Upper lobe of right lung (tissue), 1 donor: Measurements from ENCODE around the gene DEDD2. TPM values are rescaled to one million over a fixed set of nuclear protein-coding genes. Genes with fewer than 3 reads are reported as not detected.

Source experiments
- ATAC-seq: fragments of 200-7000 bp; cut with Tn5 transposase; one replicate; pipeline ENCODE4 v1.9.1; 2020; ENCODE audit warnings: mild to moderate bottlenecking, moderate library complexity
- DNase-seq: peaks from one replicate; pipeline ENCODE4 v3.0.0-alpha.2; 2020
- H3K27ac ChIP-seq: fragments of 200-600 bp; one replicate; pipeline ENCODE4 v1.8.0; 2022
- H3K27me3 ChIP-seq: fragments of 200-600 bp; one replicate; pipeline ENCODE4 v1.8.0; 2022; ENCODE audit warnings: mild to moderate bottlenecking
- H3K36me3 ChIP-seq: fragments of 200-600 bp; one replicate; pipeline ENCODE4 v1.8.0; 2022
- H3K4me1 ChIP-seq: fragments of 200-600 bp; one replicate; pipeline ENCODE4 v1.8.0; 2022
- H3K4me3 ChIP-seq: fragments of 200-600 bp; one replicate; pipeline ENCODE4 v1.8.0; 2022; ENCODE audit warnings: mild to moderate bottlenecking
- H3K9me3 ChIP-seq: fragments of 200-600 bp; one replicate; pipeline ENCODE4 v1.8.0; 2022
- intact Hi-C: fragments of 100-400 bp; cut with DNase I; formaldehyde crosslinking; loops from one replicate; pipeline ENCODE4 v1.11.0; 2022
- total RNA-seq: library from RNA; stranded (reverse); fragmentation: NEBNext Ultra II Directional; extraction: Animal tissue kit (Norgen Biotek cat#: 25700); gene quantifications from one replicate; pipeline ENCODE4 v1.2.1, GENCODE V29; 2021
- TF ChIP-seq, protein P1 (sequence below): fragments of 200-600 bp; IDR thresholded peaks from one replicate; pipeline ENCODE4 v1.8.0; 2022; ENCODE audit warnings: antibody characterized with exemption
- donor health status: DM: no; HTN: yes; CAD: no; lungs with severe emphysema.

Gene DEDD2
- total RNA-seq, 1 donor from 2014 or later, result 25.1 TPM

DNA sequence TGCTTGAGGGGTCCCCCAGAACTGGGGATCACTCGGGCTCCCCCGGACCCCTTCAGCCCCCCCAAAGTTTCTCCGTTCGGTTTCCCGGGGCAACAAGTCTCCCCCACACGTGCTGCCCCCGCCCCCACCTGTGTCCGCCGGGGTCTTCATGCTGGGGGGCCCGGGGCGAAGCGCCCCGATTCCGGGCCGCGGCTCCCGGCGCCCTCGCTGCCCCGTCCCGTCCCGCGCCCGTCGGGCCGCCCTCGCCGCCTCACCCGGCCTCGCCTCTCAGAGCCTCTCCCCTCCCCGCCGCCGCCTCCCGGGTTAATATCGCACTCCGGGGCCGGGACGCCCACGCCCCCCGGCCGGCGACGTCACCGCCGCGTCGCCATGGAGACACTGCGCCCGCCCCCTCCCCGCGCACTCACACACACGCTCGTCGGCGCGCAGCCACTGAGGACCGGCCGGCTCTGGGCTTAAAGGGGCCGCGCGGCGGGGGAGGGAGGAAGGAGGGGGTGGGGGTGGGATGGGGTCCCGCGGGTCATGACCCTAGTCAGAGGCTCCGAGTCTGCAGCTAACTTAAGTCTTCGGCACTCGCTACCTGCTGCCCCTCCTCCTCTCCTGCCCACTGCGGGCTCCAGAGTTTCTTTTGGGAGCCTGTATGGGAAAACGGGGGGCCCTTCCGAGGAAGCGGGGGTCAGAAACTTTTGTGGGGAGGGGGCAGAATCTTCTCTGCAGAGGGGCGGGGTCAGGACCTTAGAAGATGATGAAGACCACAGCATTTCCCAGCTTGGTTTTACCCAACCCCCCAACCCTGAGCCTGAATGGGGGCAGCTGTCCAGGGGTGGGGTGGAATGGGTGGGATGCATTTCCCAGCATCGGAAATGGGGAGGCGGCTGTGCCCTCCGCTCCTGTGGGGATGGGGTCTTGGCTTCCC, 37.6 kb upstream of the DEDD2 start, which contains the start of gene ERF:
Gene ERF (minus strand): TSS at position 279 of the 916 bp plus-strand sequence. CDS start 129 bp downstream, at position 150.
- H3K36me3 ChIP-seq, result peaks cover under 1% of the 10 kb centered on the region
- intact Hi-C loops, result no loop called here
- H3K4me3 ChIP-seq, result peak within 1 kb of the TSS; percentile 98
- ATAC-seq, result peak; percentile 92
- peaks cover 40% of the 10 kb centered on the region for H3K4me1 ChIP-seq
- H3K27ac ChIP-seq, result peak within 1 kb of the TSS; percentile 97
- no peaks in the 10 kb centered on the region for H3K9me3 ChIP-seq
- H3K27me3 ChIP-seq, result no peaks in the 10 kb centered on the region
- DNase-seq, result peak; percentile 97
- TF ChIP-seq, protein P1, sequence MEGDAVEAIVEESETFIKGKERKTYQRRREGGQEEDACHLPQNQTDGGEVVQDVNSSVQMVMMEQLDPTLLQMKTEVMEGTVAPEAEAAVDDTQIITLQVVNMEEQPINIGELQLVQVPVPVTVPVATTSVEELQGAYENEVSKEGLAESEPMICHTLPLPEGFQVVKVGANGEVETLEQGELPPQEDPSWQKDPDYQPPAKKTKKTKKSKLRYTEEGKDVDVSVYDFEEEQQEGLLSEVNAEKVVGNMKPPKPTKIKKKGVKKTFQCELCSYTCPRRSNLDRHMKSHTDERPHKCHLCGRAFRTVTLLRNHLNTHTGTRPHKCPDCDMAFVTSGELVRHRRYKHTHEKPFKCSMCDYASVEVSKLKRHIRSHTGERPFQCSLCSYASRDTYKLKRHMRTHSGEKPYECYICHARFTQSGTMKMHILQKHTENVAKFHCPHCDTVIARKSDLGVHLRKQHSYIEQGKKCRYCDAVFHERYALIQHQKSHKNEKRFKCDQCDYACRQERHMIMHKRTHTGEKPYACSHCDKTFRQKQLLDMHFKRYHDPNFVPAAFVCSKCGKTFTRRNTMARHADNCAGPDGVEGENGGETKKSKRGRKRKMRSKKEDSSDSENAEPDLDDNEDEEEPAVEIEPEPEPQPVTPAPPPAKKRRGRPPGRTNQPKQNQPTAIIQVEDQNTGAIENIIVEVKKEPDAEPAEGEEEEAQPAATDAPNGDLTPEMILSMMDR, result no peak

DNA sequence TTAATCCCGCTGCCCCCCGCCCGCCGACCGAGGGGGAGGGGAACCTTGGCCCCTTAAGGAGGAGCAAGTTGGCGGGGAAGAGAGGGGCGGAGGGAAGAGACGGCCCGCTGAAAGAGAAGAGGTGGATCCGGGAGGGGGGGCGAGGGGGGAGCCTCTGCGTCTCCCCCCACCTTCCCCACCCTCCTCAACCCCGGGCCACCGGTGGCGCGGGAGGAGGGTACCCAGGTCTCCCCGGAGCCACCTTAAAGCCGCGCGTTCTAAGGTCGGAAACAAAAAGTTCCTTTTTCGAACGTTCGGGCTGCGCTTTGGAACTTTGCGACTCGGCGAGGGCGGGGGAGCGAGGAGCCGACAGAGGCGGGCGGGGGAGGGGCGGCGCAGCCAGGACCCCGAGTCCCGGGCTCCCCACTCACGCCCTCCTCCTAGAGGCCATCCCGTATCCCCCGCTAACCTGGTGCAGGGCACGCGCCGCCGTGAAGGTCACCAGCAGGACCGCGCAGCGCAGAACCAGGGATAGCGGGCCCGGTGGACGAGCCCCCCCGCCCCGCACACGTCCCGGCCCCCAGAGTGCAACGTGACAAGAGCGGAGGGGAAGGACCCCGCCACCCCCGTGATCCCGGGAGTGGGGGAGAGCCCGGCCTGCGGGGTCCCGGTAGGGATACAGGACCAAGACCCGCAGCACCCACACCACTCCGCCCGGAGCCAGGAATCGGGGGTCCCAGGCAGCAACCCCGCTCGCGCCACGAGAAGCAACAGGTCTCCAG, 36.8 kb upstream of the DEDD2 start:
- no peaks in the 10 kb centered on the region for H3K9me3 ChIP-seq
- H3K36me3 ChIP-seq, result peaks cover 9% of the 10 kb centered on the region
- peak overlapping the region; percentile 98 for H3K4me3 ChIP-seq
- TF ChIP-seq, protein P1, result peak; percentile 17
- H3K27me3 ChIP-seq, result no peaks in the 10 kb centered on the region
- peaks cover 43% of the 10 kb centered on the region for H3K4me1 ChIP-seq
- DNase-seq, result peak; percentile 85
- intact Hi-C loops, result no loop called here
- ATAC-seq, result peak; percentile 43
- H3K27ac ChIP-seq, result peak overlapping the region; percentile 97

DNA sequence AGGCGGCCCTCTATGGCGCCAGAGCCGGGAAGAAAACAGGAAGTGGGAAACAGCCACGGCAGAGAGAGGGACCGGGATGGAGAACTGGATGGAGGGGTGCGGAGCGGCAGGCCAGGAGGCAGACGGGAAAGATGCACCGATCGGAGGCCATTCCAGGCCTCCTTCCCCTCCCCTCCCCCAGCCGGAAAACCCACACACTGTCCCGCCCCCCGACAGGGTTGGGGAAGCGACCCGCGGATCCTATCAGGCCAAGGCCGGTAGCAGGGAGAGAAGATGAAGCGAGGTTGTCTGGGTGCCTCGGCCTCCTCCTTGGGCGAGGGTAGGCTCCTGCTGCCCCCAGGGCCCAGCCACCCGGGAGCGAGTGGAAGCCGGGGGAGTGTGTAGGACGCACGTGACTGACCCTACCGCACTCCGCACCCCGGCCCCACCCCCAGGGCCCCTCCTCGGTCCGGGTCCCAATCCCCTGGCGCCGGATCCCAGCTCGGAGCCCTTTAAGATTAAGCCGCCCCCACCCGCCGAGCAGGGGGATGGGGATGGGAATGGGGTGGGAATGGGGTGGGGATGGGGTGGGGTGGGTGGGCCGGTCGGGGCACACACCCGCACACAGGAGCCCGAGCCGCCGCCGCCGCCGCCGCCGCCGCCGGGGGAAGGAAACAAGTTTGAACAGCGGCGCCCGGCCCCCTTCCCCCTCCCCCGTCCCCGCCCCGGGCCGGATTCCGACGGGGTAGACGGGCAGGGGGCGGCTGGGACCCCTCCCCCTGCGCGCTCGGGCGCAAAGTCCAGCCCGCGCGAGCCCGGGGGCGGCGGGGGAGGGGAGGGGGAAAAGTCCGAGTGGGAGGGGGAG, 36.0 kb upstream of the DEDD2 start:
- no peaks in the 10 kb centered on the region for H3K27me3 ChIP-seq
- H3K4me3 ChIP-seq, result peak overlapping the region; percentile 98
- H3K9me3 ChIP-seq, result no peaks in the 10 kb centered on the region
- peak; percentile 86 for DNase-seq
- peak; percentile 23 for ATAC-seq
- TF ChIP-seq, protein P1, result no peak
- H3K4me1 ChIP-seq, result peaks cover 43% of the 10 kb centered on the region
- H3K27ac ChIP-seq, result peak overlapping the region; percentile 97
- intact Hi-C loops, result no loop called here
- peaks cover 12% of the 10 kb centered on the region for H3K36me3 ChIP-seq

DNA sequence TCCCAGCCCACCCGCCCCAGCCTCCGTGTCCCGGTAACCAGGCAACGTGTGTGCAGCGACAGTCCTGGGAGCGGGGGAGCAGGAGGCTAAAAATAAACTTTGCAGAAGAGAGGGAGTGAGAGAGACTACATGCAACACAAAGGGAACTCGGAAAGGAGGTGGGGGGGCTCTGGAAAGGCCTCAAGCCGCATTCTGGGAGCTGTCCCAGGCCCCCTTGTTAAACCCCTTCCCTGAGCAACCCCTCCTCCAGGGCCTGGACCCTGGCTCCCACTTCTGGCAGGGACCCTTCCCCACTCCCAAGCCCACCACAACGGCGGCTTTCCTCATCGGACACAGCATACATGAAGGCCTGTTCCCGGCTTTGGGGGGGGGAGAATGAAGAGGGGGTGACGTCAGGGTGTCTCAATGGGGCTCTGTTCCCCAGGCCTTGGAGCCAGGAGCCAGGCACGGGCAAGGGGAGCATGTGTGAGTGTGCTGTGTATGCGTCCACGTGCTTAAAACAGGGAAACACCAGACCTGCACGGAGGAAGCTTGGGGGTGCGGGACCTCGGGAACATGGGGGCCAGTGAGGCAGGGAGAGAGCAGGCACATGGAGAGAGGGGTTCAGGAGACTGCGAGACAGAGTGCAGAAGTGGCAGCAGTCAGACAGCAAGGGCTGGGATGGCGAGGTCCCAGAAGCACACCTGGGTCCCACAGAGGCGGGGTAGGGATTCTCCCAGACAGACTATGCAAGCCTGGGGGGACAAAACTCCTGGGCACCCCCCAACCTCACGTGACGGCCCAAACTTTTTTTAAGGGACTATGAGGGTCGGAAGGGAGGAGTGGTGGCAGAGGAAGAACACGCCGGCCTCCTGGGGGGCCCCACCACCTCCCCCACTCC, 35.1 kb upstream of the DEDD2 start:
- H3K27me3 ChIP-seq, result no peaks in the 10 kb centered on the region
- no peaks in the 10 kb centered on the region for H3K9me3 ChIP-seq
- TF ChIP-seq, protein P1, result no peak
- H3K4me3 ChIP-seq, result peak overlapping the region; percentile 98
- intact Hi-C loops, result no loop called here
- H3K4me1 ChIP-seq, result peaks cover 43% of the 10 kb centered on the region
- no peak for ATAC-seq
- H3K36me3 ChIP-seq, result peaks cover 12% of the 10 kb centered on the region
- DNase-seq, result peak; percentile 76
- H3K27ac ChIP-seq, result peak overlapping the region; percentile 97
